ENCODE results near the gene DIO3.

Gene DIO3

GRCh38 chr14:101581806-101582205 lies 20.5 kb downstream of the DIO3 start:
- Histone ChIP-seq H3K4me1 (ENCODE audit: insufficient read depth, low read length) (no peaks in the 10 kb centered on the region), H4K20me1 (ENCODE audit: insufficient read depth, low read length) (0 out of 2 replicates have a peak, but pooled peaks cover 7% of the 10 kb centered on the region), H3K27me3 (ENCODE audit: insufficient read depth, low read length, poor library complexity) (peaks cover 12% of the 10 kb centered on the region), H3K4me3 (ENCODE audit: low read depth in 1 of 2, low read length in 2 of 2) (no peak overlapping the region), H3K79me2 (ENCODE audit: insufficient read depth, low read length) (no peaks in the 10 kb centered on the region), H3K9ac (ENCODE audit: low read depth, low read length) (no peak overlapping the region), H3K27ac (ENCODE audit: low read length) (no peak overlapping the region), H2AFZ (ENCODE audit: low read depth, low read length) (no peak overlapping the region), H3K4me2 (ENCODE audit: insufficient read depth, low read length) (no peak overlapping the region), H3K36me3 (ENCODE audit: insufficient read depth, low read length) (no peaks in the 10 kb centered on the region), H3K9me3 (ENCODE audit: insufficient read depth, low read length, severe bottlenecking) (no peaks in the 10 kb centered on the region)
- no peak for TF ChIP-seq EZH2 (IDR thresholded peaks at IDR 0.05; ENCODE audit: borderline replicate concordance, low read depth, low read length, severe bottlenecking)
- TF ChIP-seq CTCF (IDR thresholded peaks at IDR 0.05; ENCODE audit: borderline replicate concordance, extremely low read depth, low read length, poor library complexity, severe bottlenecking) = no peak
- ATAC-seq (ENCODE audit: insufficient read depth, low read depth) (no peak), DNase-seq (no peak)

- Histone ChIP-seq H3K4me2 (ENCODE audit: insufficient read depth, low read length) (no peak overlapping the region), H3K4me1 (ENCODE audit: insufficient read depth, low read length) (no peaks in the 10 kb centered on the region), H4K20me1 (ENCODE audit: insufficient read depth, low read length) (0 out of 2 replicates have a peak, but pooled peaks cover 7% of the 10 kb centered on the region), H3K9ac (ENCODE audit: low read depth, low read length) (no peak overlapping the region), H3K27ac (ENCODE audit: low read length) (no peak overlapping the region), H3K79me2 (ENCODE audit: insufficient read depth, low read length) (no peaks in the 10 kb centered on the region), H3K27me3 (ENCODE audit: insufficient read depth, low read length, poor library complexity) (peaks cover 9% of the 10 kb centered on the region), H2AFZ (ENCODE audit: low read depth, low read length) (no peak overlapping the region), H3K36me3 (ENCODE audit: insufficient read depth, low read length) (no peaks in the 10 kb centered on the region), H3K4me3 (ENCODE audit: low read depth in 1 of 2, low read length in 2 of 2) (no peak overlapping the region), H3K9me3 (ENCODE audit: insufficient read depth, low read length, severe bottlenecking) (no peaks in the 10 kb centered on the region)
- TF ChIP-seq EZH2 (IDR thresholded peaks at IDR 0.05; ENCODE audit: borderline replicate concordance, low read depth, low read length, severe bottlenecking) = no peak
- no peak for TF ChIP-seq CTCF (IDR thresholded peaks at IDR 0.05; ENCODE audit: borderline replicate concordance, extremely low read depth, low read length, poor library complexity, severe bottlenecking)
- DNase-seq (no peak), ATAC-seq (ENCODE audit: insufficient read depth, low read depth) (no peak)
Observed at GRCh38 chr14:101582294-101582693, 21.0 kb downstream of the DIO3 start.

DNA sequence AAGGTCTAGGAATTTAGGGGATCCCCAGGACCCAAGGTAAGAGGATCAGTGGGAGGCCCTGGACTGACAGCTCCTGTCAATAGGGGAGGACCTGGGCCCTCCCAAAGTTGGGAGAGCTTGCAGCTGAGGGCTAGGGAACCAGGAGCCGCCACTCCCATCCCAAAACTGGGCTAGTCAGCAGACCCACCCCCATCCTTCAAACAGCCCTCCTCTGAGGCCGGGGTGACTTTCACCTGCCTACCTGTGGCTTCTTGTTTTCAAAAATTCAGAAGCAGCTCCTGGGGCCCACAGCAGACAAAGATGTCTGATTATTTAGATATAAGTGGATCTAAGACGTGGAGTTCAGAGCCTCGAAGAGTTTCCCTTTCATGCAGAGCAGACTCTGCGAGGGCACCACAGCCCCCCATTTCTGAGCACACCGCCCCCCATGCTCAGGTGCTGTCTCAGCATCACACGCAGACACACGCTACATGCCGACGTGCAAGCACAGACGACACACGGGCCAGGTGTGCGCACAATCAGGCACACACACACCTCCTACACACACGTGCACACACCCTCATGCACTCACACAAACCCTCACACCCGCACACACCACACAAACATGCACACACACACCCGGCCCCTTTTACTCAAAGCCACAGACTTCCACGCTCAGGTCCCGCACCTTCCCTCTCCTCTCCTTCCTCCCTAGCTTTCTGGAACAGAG lies 21.9 kb downstream of the DIO3 start:
- no peaks in the 10 kb centered on the region for H3K79me2 ChIP-seq (ENCODE audit: insufficient read depth, low read length)
- H3K36me3 ChIP-seq (ENCODE audit: insufficient read depth, low read length) = no peaks in the 10 kb centered on the region
- DNase-seq = no peak
- H2AFZ ChIP-seq (ENCODE audit: low read depth, low read length) = no peak overlapping the region
- H3K4me1 ChIP-seq (ENCODE audit: insufficient read depth, low read length) = no peaks in the 10 kb centered on the region
- H4K20me1 ChIP-seq (ENCODE audit: insufficient read depth, low read length) = 0 out of 2 replicates have a peak, but pooled peaks cover 7% of the 10 kb centered on the region
- H3K27ac ChIP-seq (ENCODE audit: low read length) = no peak overlapping the region
- H3K9me3 ChIP-seq (ENCODE audit: insufficient read depth, low read length, severe bottlenecking) = no peaks in the 10 kb centered on the region
- no peak overlapping the region for H3K4me2 ChIP-seq (ENCODE audit: insufficient read depth, low read length)
- H3K4me3 ChIP-seq (ENCODE audit: low read depth in 1 of 2, low read length in 2 of 2) = no peak overlapping the region
- no peak for ATAC-seq (ENCODE audit: insufficient read depth, low read depth)
- H3K9ac ChIP-seq (ENCODE audit: low read depth, low read length) = no peak overlapping the region
- H3K27me3 ChIP-seq (ENCODE audit: insufficient read depth, low read length, poor library complexity) = peaks cover 9% of the 10 kb centered on the region
- TF ChIP-seq EZH2 (IDR thresholded peaks at IDR 0.05; ENCODE audit: borderline replicate concordance, low read depth, low read length, severe bottlenecking) (no peak), CTCF (IDR thresholded peaks at IDR 0.05; ENCODE audit: borderline replicate concordance, extremely low read depth, low read length, poor library complexity, severe bottlenecking) (no peak)

All from DND-41 (cell line).